ENCODE data around the gene KCNK18.

- no peak for TF ChIP-seq CTCF (IDR thresholded peaks at IDR 0.05)
- no peak for TF ChIP-seq POLR2A (IDR thresholded peaks at IDR 0.05; ENCODE audit: low read depth)
Observed at GRCh38 chr10:117160567-117160966, 36.7 kb upstream of the KCNK18 start.
